ENCODE data around the gene SUGP1. TPM values are rescaled to one million over a fixed set of nuclear protein-coding genes. Genes with fewer than 3 reads are reported as not detected.

Gene SUGP1
- total and polyA plus RNA-seq, 5 donors from 2014 or later, result 22.7 to 72.5 (median 29.2) TPM

- Mint-ChIP-seq H3K27ac (no peak overlapping the region), H3K4me1 (peaks cover 0 to 14% (median 6%) of the 10 kb centered on the region in 4 donors), H3K4me3 (no peak overlapping the region), H3K9me3 (no peaks in the 10 kb centered on the region), H3K27me3 (no peaks in the 10 kb centered on the region), H3K36me3 (peaks cover 13% of the 10 kb centered on the region)
- Histone ChIP-seq H3K4me3 (ENCODE audit: low read depth, low read length) (no peak overlapping the region), H3K27me3 (ENCODE audit: control insufficient read depth, insufficient read depth, low read length) (no peaks in the 10 kb centered on the region), H3K9me3 (ENCODE audit: control insufficient read depth in 2 of 2, low read length in 2 of 2) (no peaks in the 10 kb centered on the region), H3K4me1 (ENCODE audit: control insufficient read depth, insufficient read depth, low read length, poor library complexity, severe bottlenecking) (no peaks in the 10 kb centered on the region), H3K36me3 (ENCODE audit: control insufficient read depth, insufficient read depth, low read length) (peaks cover 78% of the 10 kb centered on the region), H3K27ac (ENCODE audit: insufficient read depth, low read length, poor library complexity, severe bottlenecking) (no peak overlapping the region)
- no peak for DNase-seq
- no peak for ATAC-seq (ENCODE audit: low read depth in 2 of 2)
Measured at GRCh38 chr19:19336597-19336996, 16.3 kb upstream of the SUGP1 start.

DNA sequence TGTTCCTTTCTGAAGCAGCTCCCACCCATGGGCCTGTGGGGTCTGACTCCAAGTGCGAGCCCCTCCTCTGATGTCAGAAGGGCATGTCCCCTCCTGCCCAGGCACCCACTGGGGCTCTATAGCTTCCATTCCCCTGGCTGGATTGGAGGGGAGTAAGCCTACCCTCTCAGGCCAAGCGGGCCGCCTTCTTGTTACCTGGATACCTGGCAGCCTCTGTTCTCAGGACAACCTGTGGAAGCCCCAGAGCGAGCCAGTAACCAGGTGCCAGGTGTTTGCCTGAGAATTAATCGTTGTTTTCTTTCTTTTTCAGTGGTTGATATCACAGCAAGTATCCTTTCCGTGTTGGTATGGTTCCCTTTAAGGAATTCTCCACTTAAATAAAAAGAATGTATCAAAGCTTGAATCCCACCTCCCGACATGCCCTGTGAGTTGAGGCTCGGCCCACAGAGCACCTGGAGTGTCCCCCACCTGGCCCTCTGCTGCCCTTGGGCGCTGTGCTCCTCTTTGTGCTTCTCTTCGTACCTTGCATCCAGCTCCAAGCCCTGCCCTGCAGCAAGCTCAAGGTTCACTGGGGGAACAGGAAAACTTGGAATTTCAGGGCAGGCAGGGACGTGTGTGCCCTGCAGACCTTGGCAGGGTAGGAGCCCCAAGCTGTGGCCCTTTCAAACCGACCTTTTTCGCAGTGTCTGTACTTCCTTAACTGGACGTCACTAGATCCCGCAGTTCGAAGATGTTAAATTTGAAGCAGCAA lies 15.3 kb upstream of the SUGP1 start:
- Histone ChIP-seq H3K9me3 (ENCODE audit: control insufficient read depth in 2 of 2, low read length in 2 of 2) (no peaks in the 10 kb centered on the region), H3K27ac (ENCODE audit: insufficient read depth, low read length, poor library complexity, severe bottlenecking) (no peak overlapping the region), H3K36me3 (ENCODE audit: control insufficient read depth, insufficient read depth, low read length) (peaks cover 75% of the 10 kb centered on the region), H3K4me3 (ENCODE audit: low read depth, low read length) (no peak overlapping the region), H3K27me3 (ENCODE audit: control insufficient read depth, insufficient read depth, low read length) (no peaks in the 10 kb centered on the region), H3K4me1 (ENCODE audit: control insufficient read depth, insufficient read depth, low read length, poor library complexity, severe bottlenecking) (no peaks in the 10 kb centered on the region)
- Mint-ChIP-seq H3K9me3 (no peaks in the 10 kb centered on the region), H3K36me3 (peaks cover 15% of the 10 kb centered on the region), H3K4me3 (no peak overlapping the region), H3K4me1 (peaks cover 0 to 16% (median 9%) of the 10 kb centered on the region in 4 donors), H3K27ac (peak overlapping the region in 1 of 3 donors; percentile 80), H3K27me3 (no peaks in the 10 kb centered on the region)
- no peak for ATAC-seq (ENCODE audit: low read depth in 2 of 2)
- DNase-seq, result no peak

DNA sequence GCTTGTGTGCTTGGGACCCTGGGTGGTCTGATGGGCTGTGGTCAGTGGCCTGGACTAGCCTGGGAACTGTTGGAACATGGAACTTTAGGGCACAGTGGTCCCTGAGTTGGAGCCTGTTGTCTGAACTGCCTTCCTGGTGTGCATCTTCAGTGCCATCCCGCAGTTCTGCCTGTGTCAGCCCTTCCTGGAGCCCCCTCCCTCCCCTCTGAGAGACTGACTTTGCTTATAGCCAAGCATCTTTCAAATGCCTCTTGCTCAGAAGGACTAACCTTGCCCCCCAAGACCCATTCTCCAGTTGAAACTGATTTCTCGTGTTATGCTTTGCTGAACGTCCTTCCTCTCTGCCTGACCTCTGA lies 14.7 kb upstream of the SUGP1 start:
- no peak for ATAC-seq (ENCODE audit: low read depth in 2 of 2)
- peaks cover 0 to 18% (median 9%) of the 10 kb centered on the region in 4 donors for H3K4me1 Mint-ChIP-seq
- DNase-seq, result no peak
- Histone ChIP-seq H3K4me3 (ENCODE audit: low read depth, low read length) (no peak overlapping the region), H3K4me1 (ENCODE audit: control insufficient read depth, insufficient read depth, low read length, poor library complexity, severe bottlenecking) (no peaks in the 10 kb centered on the region), H3K27ac (ENCODE audit: insufficient read depth, low read length, poor library complexity, severe bottlenecking) (no peak overlapping the region), H3K27me3 (ENCODE audit: control insufficient read depth, insufficient read depth, low read length) (no peaks in the 10 kb centered on the region), H3K9me3 (ENCODE audit: control insufficient read depth in 2 of 2, low read length in 2 of 2) (no peaks in the 10 kb centered on the region), H3K36me3 (ENCODE audit: control insufficient read depth, insufficient read depth, low read length) (peaks cover 76% of the 10 kb centered on the region)
- H3K27ac Mint-ChIP-seq, result no peak overlapping the region
- H3K27me3 Mint-ChIP-seq, result no peaks in the 10 kb centered on the region
- no peaks in the 10 kb centered on the region for H3K9me3 Mint-ChIP-seq
- no peak overlapping the region for H3K4me3 Mint-ChIP-seq
- peaks cover 15% of the 10 kb centered on the region for H3K36me3 Mint-ChIP-seq

DNA sequence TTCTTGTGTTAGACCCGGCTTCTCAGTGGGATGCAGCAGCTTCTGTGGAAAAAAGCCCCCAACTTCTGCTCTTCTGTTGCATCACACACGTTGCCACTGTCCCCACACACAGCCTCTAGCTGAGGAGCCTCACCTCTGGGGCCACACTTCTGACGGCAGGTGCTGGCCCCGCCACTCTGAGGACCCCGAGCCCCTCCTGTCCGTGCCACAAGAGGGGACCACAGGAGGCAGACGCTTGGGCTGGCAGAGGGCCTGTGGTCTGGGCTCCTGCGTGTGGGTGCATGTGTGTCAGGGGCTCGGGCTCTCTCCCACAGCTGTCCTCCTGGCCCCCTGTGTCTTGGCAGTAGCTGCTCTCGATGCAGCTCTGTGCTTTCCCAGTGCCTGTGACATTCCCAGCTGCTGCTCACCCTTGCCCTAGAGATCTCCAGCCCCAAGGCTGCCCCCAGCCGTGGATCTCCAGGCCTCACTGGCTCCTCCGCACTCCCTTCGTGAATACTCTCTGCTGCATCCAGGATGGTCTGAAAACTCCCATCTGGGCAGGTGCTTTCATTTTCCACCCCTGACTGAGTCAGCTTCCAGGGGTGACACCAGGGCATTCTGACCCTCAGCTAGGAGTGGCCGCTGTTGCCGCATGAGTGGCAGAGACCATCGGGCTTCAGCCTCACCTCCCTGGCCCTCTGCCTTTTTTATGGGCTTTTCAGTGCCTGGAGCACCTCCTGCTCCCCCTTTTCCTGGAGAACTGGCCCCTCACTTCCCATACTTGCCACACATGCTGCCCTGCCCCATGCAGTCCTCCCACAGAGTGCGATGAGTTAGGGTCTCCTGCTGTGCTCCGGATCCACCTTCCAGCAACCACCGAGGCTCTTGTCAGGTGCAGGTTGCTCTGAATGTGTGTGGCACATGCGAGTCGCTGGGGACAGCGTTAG lies 14.0 kb upstream of the SUGP1 start:
- H3K27ac Mint-ChIP-seq, result no peak overlapping the region
- H3K9me3 Mint-ChIP-seq, result no peaks in the 10 kb centered on the region
- Histone ChIP-seq H3K27ac (ENCODE audit: insufficient read depth, low read length, poor library complexity, severe bottlenecking) (no peak overlapping the region), H3K27me3 (ENCODE audit: control insufficient read depth, insufficient read depth, low read length) (no peaks in the 10 kb centered on the region), H3K4me3 (ENCODE audit: low read depth, low read length) (no peak overlapping the region), H3K36me3 (ENCODE audit: control insufficient read depth, insufficient read depth, low read length) (peaks cover 78% of the 10 kb centered on the region), H3K9me3 (ENCODE audit: control insufficient read depth in 2 of 2, low read length in 2 of 2) (no peaks in the 10 kb centered on the region), H3K4me1 (ENCODE audit: control insufficient read depth, insufficient read depth, low read length, poor library complexity, severe bottlenecking) (peaks cover 1% of the 10 kb centered on the region)
- ATAC-seq (ENCODE audit: low read depth in 2 of 2) (no peak), DNase-seq (no peak)
- no peak overlapping the region for H3K4me3 Mint-ChIP-seq
- peaks cover 1 to 20% (median 11%) of the 10 kb centered on the region in 4 donors for H3K4me1 Mint-ChIP-seq
- peaks cover 17% of the 10 kb centered on the region for H3K36me3 Mint-ChIP-seq
- no peaks in the 10 kb centered on the region for H3K27me3 Mint-ChIP-seq

DNA sequence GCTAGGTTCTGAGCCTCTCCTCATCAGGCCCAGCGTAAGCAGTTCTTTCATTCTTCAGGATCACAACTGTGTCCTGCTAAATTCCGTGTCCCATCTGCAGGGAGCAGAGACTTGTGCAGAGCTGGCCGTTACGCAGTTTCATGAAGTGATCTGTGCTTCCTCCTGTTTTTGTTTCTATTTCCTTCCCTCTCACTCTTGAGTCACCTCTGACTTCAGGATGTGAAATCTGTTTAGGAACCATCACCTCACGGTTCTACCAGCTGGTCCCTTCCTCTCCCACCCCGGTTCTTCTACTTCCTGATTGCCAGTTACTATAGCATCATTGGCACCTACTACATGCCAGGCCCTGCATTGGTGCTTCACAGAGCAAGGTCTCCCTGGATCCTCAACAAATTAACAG lies 8.8 kb upstream of the SUGP1 start:
- Histone ChIP-seq H3K4me1 (ENCODE audit: control insufficient read depth, insufficient read depth, low read length, poor library complexity, severe bottlenecking) (peaks cover 15% of the 10 kb centered on the region), H3K4me3 (ENCODE audit: low read depth, low read length) (no peak overlapping the region), H3K9me3 (ENCODE audit: control insufficient read depth in 2 of 2, low read length in 2 of 2) (no peaks in the 10 kb centered on the region), H3K27me3 (ENCODE audit: control insufficient read depth, insufficient read depth, low read length) (no peaks in the 10 kb centered on the region), H3K36me3 (ENCODE audit: control insufficient read depth, insufficient read depth, low read length) (peaks cover 69% of the 10 kb centered on the region), H3K27ac (ENCODE audit: insufficient read depth, low read length, poor library complexity, severe bottlenecking) (peak overlapping the region; percentile 33)
- peak; percentile 28 to 55 for ATAC-seq (ENCODE audit: low read depth in 2 of 2)
- H3K4me1 Mint-ChIP-seq, result peaks cover 10 to 45% (median 29%) of the 10 kb centered on the region in 4 donors
- H3K36me3 Mint-ChIP-seq, result peaks cover 24% of the 10 kb centered on the region
- H3K9me3 Mint-ChIP-seq, result no peaks in the 10 kb centered on the region
- no peaks in the 10 kb centered on the region for H3K27me3 Mint-ChIP-seq
- H3K27ac Mint-ChIP-seq, result peak overlapping the region; percentile 70 to 89 (median 88)
- peak overlapping the region in 3 of 4 donors; percentile 39 to 69 (median 55) for H3K4me3 Mint-ChIP-seq
- peak in 1 of 3 donors; percentile 63 for DNase-seq

DNA sequence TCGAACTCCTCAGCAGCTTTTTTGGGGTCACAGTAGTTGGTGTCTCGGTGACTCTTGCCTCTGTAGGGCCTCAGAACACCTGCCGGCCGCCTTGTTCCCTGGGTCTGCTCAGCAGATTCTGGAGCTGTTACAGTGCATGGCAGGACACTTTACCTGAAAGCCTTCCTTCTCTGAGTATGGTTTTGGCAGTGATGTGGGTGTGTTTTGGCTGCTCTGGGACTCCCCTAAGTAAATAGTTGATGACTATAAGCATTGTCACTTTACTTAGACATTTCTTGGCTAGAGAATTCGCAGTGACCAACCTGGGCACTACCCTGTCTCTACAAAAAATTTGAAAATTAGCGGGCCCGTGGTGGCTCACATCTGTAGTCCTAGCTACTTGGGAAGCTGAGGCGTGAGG lies 7.4 kb upstream of the SUGP1 start:
- H3K36me3 ChIP-seq (ENCODE audit: control insufficient read depth, insufficient read depth, low read length), result peaks cover 63% of the 10 kb centered on the region
- Mint-ChIP-seq H3K4me1 (peaks cover 14 to 51% (median 33%) of the 10 kb centered on the region in 4 donors), H3K27ac (no peak overlapping the region)

DNA sequence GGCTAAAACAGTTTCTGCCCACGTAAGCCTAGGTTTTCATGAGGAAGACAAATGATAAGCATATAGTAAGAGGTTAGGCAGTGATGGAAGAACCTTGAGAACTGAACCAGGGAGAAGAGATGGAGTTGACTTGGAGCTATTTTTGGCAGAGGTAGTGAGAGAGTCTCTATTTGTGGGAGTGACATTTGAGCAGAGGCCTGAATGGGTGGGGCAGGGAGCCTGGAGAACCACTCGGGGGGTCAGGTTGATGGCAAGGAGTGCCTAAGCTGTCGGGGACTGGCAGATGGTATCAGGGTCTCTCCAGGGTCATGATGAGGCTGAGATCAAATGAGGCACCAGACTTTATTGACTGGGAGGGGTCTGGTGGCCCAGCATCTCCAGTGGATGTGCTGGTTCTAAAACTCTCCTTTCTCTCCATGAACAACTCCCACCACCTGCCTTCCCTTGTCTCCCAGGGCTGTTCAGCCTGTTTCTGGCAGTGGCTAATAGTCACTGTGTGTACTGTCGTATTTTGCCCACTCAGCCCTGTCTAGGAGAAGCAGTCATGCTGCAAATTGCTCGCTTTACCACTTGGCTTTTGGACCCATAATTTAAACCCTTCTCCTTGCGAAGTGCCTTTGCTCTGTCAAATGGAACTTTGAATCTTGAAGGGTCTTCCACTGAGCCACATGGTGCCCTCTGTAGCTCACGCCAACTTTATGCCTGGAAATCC lies 3.9 kb upstream of the SUGP1 start:
- H3K4me1 ChIP-seq (ENCODE audit: control insufficient read depth, insufficient read depth, low read length, poor library complexity, severe bottlenecking), result peaks cover 43% of the 10 kb centered on the region
- ATAC-seq (ENCODE audit: low read depth in 2 of 2) (no peak), DNase-seq (no peak)
- no peak overlapping the region for H3K27ac ChIP-seq (ENCODE audit: insufficient read depth, low read length, poor library complexity, severe bottlenecking)
- no peaks in the 10 kb centered on the region for H3K9me3 ChIP-seq (ENCODE audit: control insufficient read depth in 2 of 2, low read length in 2 of 2)
- Mint-ChIP-seq H3K27ac (peak overlapping the region; percentile 9 to 52 (median 46)), H3K4me3 (peak overlapping the region; percentile 11 to 59 (median 47)), H3K36me3 (peaks cover 22% of the 10 kb centered on the region), H3K9me3 (no peaks in the 10 kb centered on the region), H3K4me1 (peaks cover 16 to 64% (median 27%) of the 10 kb centered on the region in 4 donors), H3K27me3 (no peaks in the 10 kb centered on the region)
- no peak overlapping the region for H3K4me3 ChIP-seq (ENCODE audit: low read depth, low read length)
- H3K27me3 ChIP-seq (ENCODE audit: control insufficient read depth, insufficient read depth, low read length), result no peaks in the 10 kb centered on the region
- peaks cover 41% of the 10 kb centered on the region for H3K36me3 ChIP-seq (ENCODE audit: control insufficient read depth, insufficient read depth, low read length)

More for the DNA sequence above, 7.4 kb upstream of the SUGP1 start:
- ATAC-seq (ENCODE audit: low read depth in 2 of 2) (no peak), DNase-seq (no peak)
- no peaks in the 10 kb centered on the region for H3K9me3 Mint-ChIP-seq
- H3K27me3 ChIP-seq (ENCODE audit: control insufficient read depth, insufficient read depth, low read length), result no peaks in the 10 kb centered on the region
- H3K36me3 Mint-ChIP-seq, result peaks cover 31% of the 10 kb centered on the region
- no peaks in the 10 kb centered on the region for H3K27me3 Mint-ChIP-seq
- no peak overlapping the region for H3K4me3 ChIP-seq (ENCODE audit: low read depth, low read length)
- peaks cover 19% of the 10 kb centered on the region for H3K4me1 ChIP-seq (ENCODE audit: control insufficient read depth, insufficient read depth, low read length, poor library complexity, severe bottlenecking)
- H3K27ac ChIP-seq (ENCODE audit: insufficient read depth, low read length, poor library complexity, severe bottlenecking), result no peak overlapping the region
- peak overlapping the region in 1 of 4 donors; percentile 56 for H3K4me3 Mint-ChIP-seq
- no peaks in the 10 kb centered on the region for H3K9me3 ChIP-seq (ENCODE audit: control insufficient read depth in 2 of 2, low read length in 2 of 2)
